ENCODE data around the gene EARS2. TPM values are rescaled to one million over a fixed set of nuclear protein-coding genes. Genes with fewer than 3 reads are reported as not detected.

EARS2 gene
- total and polyA plus RNA-seq, 2 of the 8 experiments (the other 6 are each of a cell fraction or from before 2014, with no cell fraction given), result 47.8 to 111 TPM

GRCh38 chr16:23557779-23558702 lies 891 bp upstream of the EARS2 start (continued):
- TF ChIP-seq CHD7 (IDR thresholded peaks at IDR 0.05; ENCODE audit: insufficient replicate concordance, low read length), result no peak
- TF ChIP-seq CTBP2 (IDR thresholded peaks at IDR 0.05; ENCODE audit: borderline replicate concordance, insufficient read depth, insufficient read length, low read length), result no peak
- TF ChIP-seq FOSL1 (IDR thresholded peaks at IDR 0.05; ENCODE audit: insufficient read depth, low read depth, low read length), result no peak
- peak; percentile 79 for TF ChIP-seq PHF8 (conservative IDR thresholded peaks at IDR 0.05; ENCODE audit: low read depth, low read length)
- TF ChIP-seq ATF3 (IDR thresholded peaks at IDR 0.05; ENCODE audit: insufficient read depth, low read depth, low read length), result no peak
- no peak for TF ChIP-seq YY1 (IDR thresholded peaks at IDR 0.05; ENCODE audit: low read depth, low read length)
- no peak for TF ChIP-seq POLR2A (IDR thresholded peaks at IDR 0.05; ENCODE audit: control extremely low read depth in 1 of 2, low read depth in 2 of 2, low read length in 2 of 2)
- no peak for TF ChIP-seq CEBPB (IDR thresholded peaks at IDR 0.05; ENCODE audit: low read depth, low read length)
- TF ChIP-seq RFX5 (IDR thresholded peaks at IDR 0.05; ENCODE audit: borderline replicate concordance, low read depth, low read length), result no peak
